ENCODE data around the gene VPS35L. TPM values are rescaled to one million over a fixed set of nuclear protein-coding genes. Genes with fewer than 3 reads are reported as not detected.

Gene VPS35L
- total and polyA plus RNA-seq, 12 donors, result 15.0 to 35.1 (median 30.4) TPM

DNA sequence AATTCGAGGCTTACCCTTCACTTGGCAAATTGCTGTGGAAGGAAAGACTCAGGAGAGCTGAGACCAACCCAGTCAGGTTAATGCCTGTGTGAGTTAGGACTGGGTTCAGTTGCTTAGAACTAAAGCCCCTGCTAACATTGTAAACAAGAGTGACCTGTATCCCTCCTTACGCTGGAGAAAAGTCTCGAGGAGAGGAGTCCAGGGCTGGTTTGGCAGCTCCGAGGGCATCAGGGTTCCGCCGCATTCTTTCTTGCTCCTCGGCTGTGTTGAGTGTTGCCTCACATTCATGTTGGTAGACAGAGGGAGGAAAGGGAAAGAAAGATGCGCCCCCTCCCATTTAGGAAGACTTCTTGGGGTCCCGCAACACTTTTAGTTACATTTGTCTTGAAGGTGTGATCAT is 18.5 kb downstream of the VPS35L start:
- Histone ChIP-seq H3K27me3 (no peaks in the 10 kb centered on the region), H3K9me3 (no peaks in the 10 kb centered on the region), H3K4me3 (no peak overlapping the region), H3K4me1 (peaks cover 0 to 17% (median 0%) of the 10 kb centered on the region in 9 donors), H3K36me3 (peaks cover 0 to 100% (median 44%) of the 10 kb centered on the region in 9 donors), H3K27ac (peak overlapping the region in 4 of 10 donors; percentile 19 to 58 (median 50))
- intact Hi-C loops (cut with DNase I), result no loop called here
- WGBS, 2 donors, result 94 to 97% methylated on average over 9 of the region's 9 CpGs
- DNase-seq, result no peak
- no peak for ATAC-seq
- TF ChIP-seq, protein P1, sequence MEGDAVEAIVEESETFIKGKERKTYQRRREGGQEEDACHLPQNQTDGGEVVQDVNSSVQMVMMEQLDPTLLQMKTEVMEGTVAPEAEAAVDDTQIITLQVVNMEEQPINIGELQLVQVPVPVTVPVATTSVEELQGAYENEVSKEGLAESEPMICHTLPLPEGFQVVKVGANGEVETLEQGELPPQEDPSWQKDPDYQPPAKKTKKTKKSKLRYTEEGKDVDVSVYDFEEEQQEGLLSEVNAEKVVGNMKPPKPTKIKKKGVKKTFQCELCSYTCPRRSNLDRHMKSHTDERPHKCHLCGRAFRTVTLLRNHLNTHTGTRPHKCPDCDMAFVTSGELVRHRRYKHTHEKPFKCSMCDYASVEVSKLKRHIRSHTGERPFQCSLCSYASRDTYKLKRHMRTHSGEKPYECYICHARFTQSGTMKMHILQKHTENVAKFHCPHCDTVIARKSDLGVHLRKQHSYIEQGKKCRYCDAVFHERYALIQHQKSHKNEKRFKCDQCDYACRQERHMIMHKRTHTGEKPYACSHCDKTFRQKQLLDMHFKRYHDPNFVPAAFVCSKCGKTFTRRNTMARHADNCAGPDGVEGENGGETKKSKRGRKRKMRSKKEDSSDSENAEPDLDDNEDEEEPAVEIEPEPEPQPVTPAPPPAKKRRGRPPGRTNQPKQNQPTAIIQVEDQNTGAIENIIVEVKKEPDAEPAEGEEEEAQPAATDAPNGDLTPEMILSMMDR (IDR thresholded peaks at IDR 0.05), result no peak

DNA sequence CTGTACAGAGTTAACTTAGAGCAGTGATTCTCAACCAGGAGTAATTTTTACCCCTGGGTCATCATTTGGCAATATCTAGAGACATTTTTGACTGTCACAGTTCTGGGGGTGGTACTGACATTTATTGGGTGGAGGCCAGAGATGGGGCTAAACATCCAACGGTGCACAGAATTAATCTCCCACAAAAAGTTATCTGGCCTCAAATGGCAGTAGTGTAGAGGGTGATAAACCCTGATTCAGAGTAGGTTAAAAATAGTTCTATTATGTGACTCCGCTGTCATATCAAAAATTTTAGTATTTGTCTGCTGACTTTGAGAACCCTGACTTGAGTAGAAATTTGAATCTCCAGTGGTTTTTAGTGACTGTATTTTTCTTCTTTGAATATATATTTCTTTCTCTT is 19.1 kb downstream of the VPS35L start:
- Histone ChIP-seq H3K36me3 (peaks cover 0 to 100% (median 39%) of the 10 kb centered on the region in 9 donors), H3K9me3 (no peaks in the 10 kb centered on the region), H3K27ac (peak overlapping the region in 3 of 10 donors; percentile 47 to 58 (median 53)), H3K4me3 (no peak overlapping the region), H3K4me1 (peaks cover 0 to 17% (median 0%) of the 10 kb centered on the region in 9 donors), H3K27me3 (no peaks in the 10 kb centered on the region)
- WGBS, 2 donors, result 40 to 43% methylated on average over 2 of the region's 2 CpGs
- intact Hi-C loops (cut with DNase I), result no loop called here
- peak in 2 of 8 donors; percentile 32 to 59 for ATAC-seq
- TF ChIP-seq, protein P1 (IDR thresholded peaks at IDR 0.05), result no peak
- DNase-seq, result no peak

DNA sequence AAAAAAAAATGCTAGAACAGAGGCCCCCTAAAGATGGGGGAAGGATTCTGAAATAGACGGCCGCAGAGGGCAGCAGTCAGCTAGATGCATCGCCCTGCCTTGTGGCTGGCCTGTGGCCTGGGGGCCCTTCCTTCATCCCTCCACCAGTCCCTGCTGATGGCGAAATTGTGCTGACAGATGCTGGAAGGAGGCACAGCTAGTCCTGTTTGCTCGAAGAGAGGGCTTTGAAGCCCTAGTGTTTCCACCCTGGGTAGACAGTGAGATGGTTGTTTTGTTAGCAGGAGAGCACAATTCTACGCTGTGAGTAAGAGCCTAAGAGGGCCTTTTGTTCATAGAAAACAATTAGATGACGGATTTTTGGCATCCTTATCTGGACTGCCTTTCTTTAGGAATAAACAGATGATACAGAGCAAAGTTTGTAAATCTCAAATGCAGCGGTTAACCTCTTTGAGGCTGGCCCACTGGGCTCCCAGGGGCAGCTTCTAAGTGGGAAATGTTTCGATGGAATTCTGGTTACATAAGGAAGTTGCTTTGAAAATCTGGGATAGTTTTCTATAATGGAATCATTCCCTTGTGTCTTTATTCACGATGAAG is 23.0 kb downstream of the VPS35L start:
- Histone ChIP-seq H3K27ac (peak overlapping the region in 5 of 10 donors; percentile 31 to 49 (median 42)), H3K36me3 (peaks cover 0 to 100% (median 40%) of the 10 kb centered on the region in 9 donors), H3K27me3 (no peaks in the 10 kb centered on the region), H3K9me3 (peaks cover 0 to 11% (median 0%) of the 10 kb centered on the region in 11 donors), H3K4me3 (no peak overlapping the region), H3K4me1 (peaks cover 0 to 17% (median 0%) of the 10 kb centered on the region in 9 donors)
- intact Hi-C loops (cut with DNase I), result no loop called here
- WGBS, 2 donors, result 89 to 90% methylated on average over 10 of the region's 10 CpGs
- DNase-seq (no peak), ATAC-seq (peak in 1 of 8 donors; percentile 28)
- TF ChIP-seq, protein P1 (IDR thresholded peaks at IDR 0.05), result no peak

DNA sequence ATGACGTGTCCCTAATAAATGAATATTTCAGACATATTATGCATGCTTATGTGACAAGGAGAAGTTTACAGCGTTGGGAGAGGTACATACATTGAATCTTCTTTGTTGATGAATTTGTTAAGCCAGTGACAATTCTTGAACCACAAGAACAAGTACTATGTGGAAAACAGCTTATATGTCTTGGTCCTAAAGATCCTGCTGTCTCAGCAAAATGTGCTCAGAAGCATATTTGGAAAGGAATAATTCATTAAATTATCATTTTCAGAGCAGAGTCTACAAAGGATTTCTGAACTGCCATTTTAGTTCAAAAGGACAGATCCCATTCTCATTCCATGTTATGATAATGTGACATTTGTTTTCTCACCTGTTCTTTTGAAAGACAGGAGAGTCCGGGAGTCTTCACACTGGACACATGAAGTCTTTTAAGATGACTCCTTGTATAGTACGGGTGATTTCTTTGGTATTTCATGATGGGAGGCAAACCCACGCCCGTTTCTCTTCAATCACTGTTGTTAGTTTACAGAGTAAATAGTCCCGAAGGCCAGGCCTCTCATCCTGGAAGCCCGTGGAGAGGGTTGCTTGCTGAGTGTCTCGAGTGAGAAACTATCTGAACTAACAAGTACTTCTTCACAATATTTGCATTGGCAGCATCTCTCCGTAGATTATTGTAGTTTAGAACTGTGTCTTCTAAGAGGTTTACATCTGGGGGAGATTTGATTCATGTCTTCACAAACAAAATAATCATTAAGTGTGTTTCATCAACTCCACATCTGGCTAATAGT is 26.7 kb downstream of the VPS35L start:
- ATAC-seq, result no peak
- peaks cover 0 to 11% (median 0%) of the 10 kb centered on the region in 11 donors for H3K9me3 ChIP-seq
- intact Hi-C loops (cut with DNase I), result loop anchor here in 1 of 10 donors (5.0 kb wide), 1 partner anchor 305 kb away; no protein-coding TSS in a partner anchor
- no peak overlapping the region for H3K27ac ChIP-seq
- H3K27me3 ChIP-seq, result no peaks in the 10 kb centered on the region
- 83 to 90% methylated on average over 10 of the region's 10 CpGs for WGBS, 2 donors
- peaks cover 0 to 7% (median 0%) of the 10 kb centered on the region in 9 donors for H3K4me1 ChIP-seq
- TF ChIP-seq, protein P1 (IDR thresholded peaks at IDR 0.05), result no peak
- H3K4me3 ChIP-seq, result no peak overlapping the region
- DNase-seq, result no peak
- peaks cover 0 to 100% (median 35%) of the 10 kb centered on the region in 9 donors for H3K36me3 ChIP-seq

Measured in heart right ventricle (tissue), 16 donors.